OCI-LY1 (cell line): ENCODE measurements around the gene AIFM1.

Source experiments
- H2AFZ ChIP-seq: fragments of 200-600 bp; sonication (generic), shearing (Covaris generic); 2 replicates; pipeline ENCODE4 v1.6.0; 2014; ENCODE audit warnings: antibody characterized with exemption, mild to moderate bottlenecking, low read length
- H3F3A ChIP-seq: fragments of 200-600 bp; sonication (generic), shearing (Covaris generic); 2 replicates; pipeline ENCODE4 v1.6.0; 2014; ENCODE audit warnings: mild to moderate bottlenecking, antibody characterized with exemption, low read length, moderate library complexity; ENCODE audit not compliant: insufficient read depth
- H3K27ac ChIP-seq: fragments of 200-600 bp; sonication (generic); 2 replicates; pipeline ENCODE4 v1.5.1; 2014; ENCODE audit warnings: low read length, mixed run types, mild to moderate bottlenecking, low read depth; ENCODE audit not compliant: poor library complexity, severe bottlenecking
- H3K27me3 ChIP-seq: fragments of 200-600 bp; sonication (generic); 2 replicates; pipeline ENCODE4 v1.6.0; 2014; ENCODE audit warnings: antibody characterized with exemption, mild to moderate bottlenecking, low read length, moderate library complexity; ENCODE audit not compliant: insufficient read depth
- H3K36me3 ChIP-seq: fragments of 200-600 bp; sonication (generic); 2 replicates; pipeline ENCODE4 v1.6.1; 2014; ENCODE audit warnings: mild to moderate bottlenecking, antibody characterized with exemption, low read length, moderate library complexity, mixed read lengths; ENCODE audit not compliant: insufficient read depth
- H3K4me1 ChIP-seq: fragments of 200-600 bp; sonication (generic); 2 replicates; pipeline ENCODE4 v1.5.1; 2014; ENCODE audit warnings: mild to moderate bottlenecking, low read length, moderate library complexity; ENCODE audit not compliant: insufficient read depth, severe bottlenecking
- H3K4me2 ChIP-seq: fragments of 200-600 bp; sonication (generic), shearing (Covaris generic); 2 replicates; pipeline ENCODE4 v1.6.1; 2014; ENCODE audit warnings: low read length
- H3K4me3 ChIP-seq: fragments of 200-600 bp; sonication (generic); 2 replicates; pipeline ENCODE4 v1.5.1; 2014; ENCODE audit warnings: low read length, low read depth, mild to moderate bottlenecking, mixed read lengths; ENCODE audit not compliant: poor library complexity, severe bottlenecking
- H3K79me2 ChIP-seq: fragments of 200-600 bp; shearing (Covaris generic); 2 replicates; pipeline ENCODE4 v1.6.1; 2016; ENCODE audit warnings: mixed run types, low read length, mixed read lengths; ENCODE audit not compliant: insufficient read depth
- H3K9ac ChIP-seq: fragments of 200-600 bp; sonication (generic), shearing (Covaris generic); 2 replicates; pipeline ENCODE4 v1.6.1; 2014; ENCODE audit warnings: mild to moderate bottlenecking, low read length, mixed read lengths
- H3K9me2 ChIP-seq: fragments of 200-600 bp; sonication (generic), shearing (Covaris generic); 2 replicates; pipeline ENCODE4 v1.6.1; 2014; ENCODE audit warnings: low read depth, mild to moderate bottlenecking, low read length, mixed read lengths
- H3K9me3 ChIP-seq: fragments of 200-600 bp; shearing (Covaris generic); 2 replicates; pipeline ENCODE4 v1.6.1; 2014; ENCODE audit warnings: low read length, mixed read lengths
- H4K20me1 ChIP-seq: fragments of 200-600 bp; sonication (generic), shearing (Covaris generic); 2 replicates; pipeline ENCODE4 v1.6.0; 2016; ENCODE audit warnings: mild to moderate bottlenecking, low read length; ENCODE audit not compliant: insufficient read depth
- EZH2 ChIP-seq: fragments of 200-600 bp; sonication (generic), shearing (Covaris generic); IDR thresholded peaks from 2 replicates; pipeline ENCODE4 v1.8.0; 2017; ENCODE audit warnings: borderline replicate concordance, mixed run types, mild to moderate bottlenecking, antibody characterized with exemption, low read length, moderate library complexity, mixed read lengths
- TF ChIP-seq, protein P1 (sequence below): fragments of 200-600 bp; sonication (generic), shearing (Covaris generic); IDR thresholded peaks from 2 replicates; pipeline ENCODE4 v1.5.1; 2017; ENCODE audit warnings: mild to moderate bottlenecking, antibody characterized with exemption, low read length, moderate library complexity, mixed read lengths

The AIFM1 gene

GRCh38 chrX:130196466-130196865 lies 30.8 kb upstream of the AIFM1 start:
- H3K79me2 ChIP-seq: no peaks in the 10 kb centered on the region
- no peaks in the 10 kb centered on the region for H3K9me2 ChIP-seq
- H3K27me3 ChIP-seq: no peaks in the 10 kb centered on the region
- H3K27ac ChIP-seq: no peak overlapping the region
- TF ChIP-seq, protein P1, sequence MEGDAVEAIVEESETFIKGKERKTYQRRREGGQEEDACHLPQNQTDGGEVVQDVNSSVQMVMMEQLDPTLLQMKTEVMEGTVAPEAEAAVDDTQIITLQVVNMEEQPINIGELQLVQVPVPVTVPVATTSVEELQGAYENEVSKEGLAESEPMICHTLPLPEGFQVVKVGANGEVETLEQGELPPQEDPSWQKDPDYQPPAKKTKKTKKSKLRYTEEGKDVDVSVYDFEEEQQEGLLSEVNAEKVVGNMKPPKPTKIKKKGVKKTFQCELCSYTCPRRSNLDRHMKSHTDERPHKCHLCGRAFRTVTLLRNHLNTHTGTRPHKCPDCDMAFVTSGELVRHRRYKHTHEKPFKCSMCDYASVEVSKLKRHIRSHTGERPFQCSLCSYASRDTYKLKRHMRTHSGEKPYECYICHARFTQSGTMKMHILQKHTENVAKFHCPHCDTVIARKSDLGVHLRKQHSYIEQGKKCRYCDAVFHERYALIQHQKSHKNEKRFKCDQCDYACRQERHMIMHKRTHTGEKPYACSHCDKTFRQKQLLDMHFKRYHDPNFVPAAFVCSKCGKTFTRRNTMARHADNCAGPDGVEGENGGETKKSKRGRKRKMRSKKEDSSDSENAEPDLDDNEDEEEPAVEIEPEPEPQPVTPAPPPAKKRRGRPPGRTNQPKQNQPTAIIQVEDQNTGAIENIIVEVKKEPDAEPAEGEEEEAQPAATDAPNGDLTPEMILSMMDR: no peak
- TF ChIP-seq EZH2: no peak
- no peak overlapping the region for H3K4me2 ChIP-seq
- H4K20me1 ChIP-seq: no peaks in the 10 kb centered on the region
- no peaks in the 10 kb centered on the region for H3F3A ChIP-seq
- H3K9ac ChIP-seq: no peak overlapping the region
- H3K4me1 ChIP-seq: no peaks in the 10 kb centered on the region
- H3K36me3 ChIP-seq: no peaks in the 10 kb centered on the region
- no peak overlapping the region for H3K4me3 ChIP-seq
- no peak overlapping the region for H2AFZ ChIP-seq
- H3K9me3 ChIP-seq: no peaks in the 10 kb centered on the region

GRCh38 chrX:130190801-130191200 lies 25.2 kb upstream of the AIFM1 start:
- Histone ChIP-seq H3K9ac (no peak overlapping the region), H3K4me2 (no peak overlapping the region), H3K79me2 (no peaks in the 10 kb centered on the region), H3K27me3 (no peaks in the 10 kb centered on the region), H3K27ac (no peak overlapping the region), H3K9me3 (no peaks in the 10 kb centered on the region), H3K4me3 (no peak overlapping the region), H3F3A (no peaks in the 10 kb centered on the region), H4K20me1 (no peaks in the 10 kb centered on the region), H3K36me3 (no peaks in the 10 kb centered on the region), H2AFZ (no peak overlapping the region), H3K9me2 (no peaks in the 10 kb centered on the region), H3K4me1 (no peaks in the 10 kb centered on the region)
- TF ChIP-seq EZH2: no peak
- TF ChIP-seq, protein P1: no peak

GRCh38 chrX:130186651-130187050 lies 21.0 kb upstream of the AIFM1 start:
- no peaks in the 10 kb centered on the region for H3K79me2 ChIP-seq
- H3K27ac ChIP-seq: no peak overlapping the region
- H3K36me3 ChIP-seq: peaks cover 7% of the 10 kb centered on the region; the same call in 1 of the 2 replicates
- H3K9me3 ChIP-seq: no peaks in the 10 kb centered on the region
- no peak overlapping the region for H3K4me3 ChIP-seq
- no peak overlapping the region for H2AFZ ChIP-seq
- TF ChIP-seq, protein P1: no peak
- TF ChIP-seq EZH2: no peak
- H3K27me3 ChIP-seq: no peaks in the 10 kb centered on the region
- no peak overlapping the region for H3K4me2 ChIP-seq
- H3K4me1 ChIP-seq: peaks cover 13% of the 10 kb centered on the region
- no peak overlapping the region for H3K9ac ChIP-seq
- H3F3A ChIP-seq: no peaks in the 10 kb centered on the region
- no peaks in the 10 kb centered on the region for H4K20me1 ChIP-seq
- no peaks in the 10 kb centered on the region for H3K9me2 ChIP-seq
